DMS153 (cell line): Measurements from ENCODE around the gene SCARF2.
"Not testable (repeated sequence)": the region's sequence is repeated elsewhere in the genome, so short reads cannot be mapped to it uniquely, and the experiment has no call there.

Experiments used
- DNase-seq: peaks from one replicate; lab custom pipeline; 2025; lab: John Stamatoyannopoulos, UW

Gene SCARF2

DNA sequence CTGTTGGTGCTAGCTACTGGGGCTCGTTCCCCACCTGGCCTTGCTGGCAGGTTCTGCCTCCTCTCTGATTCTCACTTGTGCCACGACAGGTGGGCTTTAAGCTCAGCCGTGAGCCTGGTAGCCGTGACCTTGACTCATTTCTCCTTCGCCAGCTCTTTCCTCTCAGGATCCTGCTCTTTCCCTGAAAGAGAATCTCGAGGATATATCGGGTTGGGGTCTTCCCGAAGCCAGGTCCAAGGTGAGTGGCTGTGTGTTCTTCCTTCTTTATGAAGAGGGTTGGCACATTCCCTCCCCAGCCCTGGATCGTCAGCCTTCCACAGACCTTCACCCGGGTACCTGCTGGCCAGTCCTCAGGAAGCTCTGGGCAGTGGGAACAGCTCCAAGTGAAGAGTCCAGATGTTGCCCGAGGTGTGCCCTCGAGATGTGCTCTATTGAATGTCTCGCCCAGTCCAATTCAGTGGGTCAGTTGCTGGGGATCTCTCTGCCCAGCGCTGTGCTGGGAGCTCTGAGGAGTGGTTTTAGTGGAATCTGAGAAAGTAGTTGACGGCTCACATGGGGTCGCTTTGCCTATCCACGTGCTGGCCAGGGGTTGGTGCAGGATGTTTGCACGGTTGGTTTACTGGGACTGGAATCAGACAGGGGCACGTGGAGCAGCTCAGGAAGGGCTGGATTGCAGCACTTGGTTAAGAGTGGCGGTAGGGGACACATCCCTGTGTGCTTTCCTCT is 42.3 kb downstream of the SCARF2 start:
- DNase-seq: no peak

- DNase-seq: peak; percentile 92
Observed at GRCh38 chr22:20393705-20394476, 43.7 kb downstream of the SCARF2 start, which contains the start of gene ZNF74. Gene ZNF74 (plus strand): TSS chr22:20394151. CDS start chr22:20394629, 478 bp downstream.

- no peak for DNase-seq
Observed at GRCh38 chr22:20392983-20393704, 44.5 kb downstream of the SCARF2 start.

DNA sequence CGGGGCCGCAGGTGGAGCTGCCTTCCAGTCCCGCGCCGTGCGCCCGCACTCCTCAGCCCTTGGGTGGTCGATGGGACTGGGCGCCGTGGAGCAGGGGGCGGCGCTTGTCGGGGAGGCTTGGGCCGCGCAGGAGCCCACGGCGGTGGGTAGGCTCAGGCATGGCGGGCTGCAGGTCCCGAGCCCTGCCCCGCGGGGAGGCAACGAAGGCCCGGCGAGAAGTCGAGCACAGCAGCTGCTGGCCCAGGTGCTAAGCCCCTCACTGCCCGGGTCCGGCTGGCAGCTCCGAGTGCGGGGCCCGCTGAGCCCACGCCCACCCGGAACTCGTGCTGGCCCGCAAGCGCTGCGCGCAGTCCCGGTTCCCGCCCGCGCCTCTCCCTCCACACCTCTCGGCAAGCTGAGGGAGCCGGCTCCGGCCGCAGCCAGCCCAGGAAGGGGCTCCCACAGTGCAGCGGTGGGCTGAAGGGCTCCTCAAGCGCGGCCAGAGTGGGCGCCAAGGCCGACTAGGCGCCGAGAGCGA is 45.2 kb downstream of the SCARF2 start:
- not testable (repeated sequence) for DNase-seq

DNA sequence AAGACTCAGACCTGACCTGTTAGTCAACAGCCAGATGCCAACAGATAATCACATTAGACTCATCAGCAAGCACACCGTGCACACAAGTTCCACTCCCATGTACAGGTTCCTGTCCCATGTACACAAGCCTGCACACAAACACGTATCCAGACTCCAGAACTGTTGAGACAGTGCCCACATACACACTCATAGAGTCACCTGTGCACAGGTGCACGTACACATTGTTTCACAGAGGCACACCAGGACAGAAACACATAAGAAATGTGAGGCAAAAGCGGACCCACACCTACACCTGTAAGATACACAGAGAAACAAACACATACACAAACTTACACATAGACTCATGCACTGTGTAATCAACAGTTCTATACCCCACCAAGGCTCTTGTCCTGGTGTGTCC is 46.4 kb downstream of the SCARF2 start:
- no peak for DNase-seq

DNA sequence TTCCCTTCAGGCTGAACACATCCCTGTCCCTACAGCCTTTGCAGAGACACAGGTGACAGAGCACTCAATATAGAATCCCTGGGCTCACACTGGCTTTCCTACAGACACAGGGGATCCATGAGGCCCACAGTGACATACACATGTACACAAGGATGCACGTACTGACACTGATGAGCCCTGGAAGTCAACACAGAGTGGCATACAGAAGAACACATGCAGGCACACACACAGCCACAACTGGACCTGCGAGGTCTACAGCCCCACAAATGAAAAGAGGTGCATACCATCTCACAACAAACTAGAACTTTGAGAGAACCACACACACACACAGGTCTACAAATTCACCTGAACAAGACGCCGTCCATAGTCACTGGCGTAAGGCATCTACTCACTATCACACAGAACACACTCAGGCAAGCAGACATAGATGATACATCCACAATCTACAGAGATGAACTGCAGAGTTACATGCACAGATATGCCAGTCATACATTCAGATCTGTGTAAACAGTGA is 47.2 kb downstream of the SCARF2 start:
- DNase-seq: no peak

GRCh38 chr22:20389288-20389687 is 48.3 kb downstream of the SCARF2 start:
- no peak for DNase-seq

GRCh38 chr22:20388200-20388599 is 49.4 kb downstream of the SCARF2 start:
- no peak for DNase-seq

DNA sequence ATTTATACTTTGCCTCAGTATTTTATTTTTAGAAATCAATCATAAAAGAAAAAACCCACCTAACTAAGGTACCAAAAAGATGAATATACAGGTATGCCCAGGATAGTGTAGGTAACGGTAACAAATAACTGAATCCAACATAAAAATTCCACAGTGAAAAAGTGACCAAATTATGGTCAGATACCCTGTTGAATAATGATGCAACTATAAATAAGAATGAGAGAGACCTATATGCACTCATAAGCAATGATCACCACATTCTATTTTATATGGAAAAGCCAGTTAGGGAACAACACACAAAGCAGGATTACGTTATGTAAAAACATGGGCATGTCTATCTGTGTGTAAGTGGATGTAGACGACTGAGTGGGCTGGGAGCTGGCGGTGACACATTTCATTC is 50.7 kb downstream of the SCARF2 start:
- no peak for DNase-seq

- no peak for DNase-seq
Observed at GRCh38 chr22:20386336-20386735, 51.3 kb downstream of the SCARF2 start.

DNA sequence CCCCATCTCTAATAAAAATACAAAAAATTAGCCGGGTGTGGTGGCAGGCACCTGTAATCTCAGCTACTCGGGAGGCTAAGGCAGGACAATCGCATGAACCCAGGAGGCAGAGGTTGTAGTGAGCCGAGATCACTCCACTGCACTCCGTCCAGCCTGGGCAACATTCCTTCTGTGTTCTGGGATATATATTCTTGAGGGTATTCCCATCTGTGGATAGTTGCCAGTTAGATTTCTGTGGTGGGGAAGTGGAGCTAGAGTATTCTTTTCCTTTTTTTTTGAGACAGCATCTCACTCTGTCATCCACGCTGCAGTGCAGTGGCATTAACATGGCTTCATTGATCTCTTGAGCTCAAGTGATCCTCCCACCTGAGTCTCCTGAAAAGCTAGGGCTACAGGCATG is 52.8 kb downstream of the SCARF2 start:
- no peak for DNase-seq

- DNase-seq: no peak
Observed at GRCh38 chr22:20384171-20384570, 53.5 kb downstream of the SCARF2 start.

GRCh38 chr22:20383538-20383937 is 54.1 kb downstream of the SCARF2 start:
- no peak for DNase-seq

DNA sequence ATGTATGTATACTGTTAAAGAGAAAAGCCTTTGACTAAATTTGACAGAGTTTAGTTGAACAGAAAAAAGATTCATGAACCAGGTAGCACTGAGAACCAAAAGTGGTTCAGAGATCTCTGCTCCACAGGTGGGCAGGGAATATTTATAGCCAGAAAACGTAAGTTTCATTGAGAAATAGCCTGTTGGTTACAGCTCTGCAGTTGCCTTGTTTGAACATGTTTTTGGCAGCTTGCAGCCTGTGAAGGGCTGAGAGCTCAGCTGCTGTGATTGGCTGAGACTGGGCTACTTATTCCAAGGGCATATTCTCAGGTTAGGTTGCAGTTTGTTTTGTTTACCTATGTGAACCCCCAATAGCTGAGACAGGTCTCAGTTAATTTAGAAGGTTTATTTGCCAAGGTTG is 57.1 kb downstream of the SCARF2 start:
- DNase-seq: no peak

DNA sequence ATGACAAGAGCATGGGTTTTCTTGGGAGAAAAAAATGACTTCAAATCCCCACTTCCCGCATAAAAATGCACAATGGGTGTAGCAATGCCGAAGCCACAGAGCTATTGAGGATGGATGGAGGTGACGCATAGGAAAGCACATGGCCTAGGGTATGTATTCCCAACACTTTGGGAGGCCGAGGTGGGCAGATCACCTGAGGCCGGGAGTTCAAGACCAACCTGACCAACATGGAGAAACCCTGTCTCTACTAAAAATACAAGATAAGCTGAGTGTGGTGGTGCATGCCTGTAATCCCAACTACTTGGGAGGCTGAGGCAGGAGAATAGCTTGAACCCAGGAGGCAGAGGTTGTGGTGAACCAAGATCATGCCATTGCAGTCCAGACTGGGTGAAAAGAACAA is 58.9 kb downstream of the SCARF2 start:
- DNase-seq: not testable (repeated sequence)

DNA sequence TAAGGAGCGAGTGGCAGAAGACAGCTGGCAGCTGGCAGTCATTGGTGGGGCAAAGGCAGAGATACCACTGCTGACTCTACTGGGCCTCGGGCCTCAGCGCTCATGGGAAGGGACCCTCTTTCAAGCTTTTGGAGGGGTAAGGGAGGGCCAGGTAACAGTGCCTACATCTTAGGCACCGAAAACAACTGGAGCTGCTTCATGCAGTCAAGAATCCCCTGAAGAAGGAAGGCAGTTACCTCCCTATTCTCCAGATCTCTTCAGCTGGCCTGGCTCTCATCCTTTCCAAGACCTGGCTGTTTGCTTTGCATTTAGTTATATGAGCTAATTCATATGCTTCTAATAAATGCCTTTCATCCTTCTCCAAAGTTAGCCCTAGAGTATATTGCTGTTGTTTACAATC is 59.5 kb downstream of the SCARF2 start:
- DNase-seq: no peak

- not testable (repeated sequence) for DNase-seq
Observed at GRCh38 chr22:20376983-20377382, 60.6 kb downstream of the SCARF2 start.

- not testable (repeated sequence) for DNase-seq
Observed at GRCh38 chr22:20376281-20376680, 61.3 kb downstream of the SCARF2 start.
